ENCODE measurements around the gene DCDC2C. TPM values are rescaled to one million over a fixed set of nuclear protein-coding genes. Genes with fewer than 3 reads are reported as not detected.

DCDC2C gene
- total and polyA plus RNA-seq, 2 of the 4 experiments (the other 2 are of a cell fraction) = not detected

GRCh38 chr2:3766824-3767223, 63.4 kb downstream of the DCDC2C start:
- H2AK9ac ChIP-seq (replicated peaks; ENCODE audit: low read depth, low read length, poor library complexity) = no peak overlapping the region
- no peak overlapping the region for H3K4ac ChIP-seq (ENCODE audit: low read depth, low read length)
- ChIA-PET POLR2A (ENCODE audit: unreplicated experiment) (no interaction called here), CTCF (interaction anchor here (1.2 kb wide), 1 partner anchor 10 kb away, joined by 3 read pairs; no protein-coding TSS in a partner anchor)
- no peak overlapping the region for H2BK20ac ChIP-seq (ENCODE audit: low read depth, low read length)
- in situ Hi-C loops (cut with MboI; ENCODE audit: low sequenced_read_pairs) = no loop called here
- no peak overlapping the region for H3K4me2 ChIP-seq (ENCODE audit: low read depth, low read length)
- no peak for DNase-seq
- no peak overlapping the region for H2BK15ac ChIP-seq (ENCODE audit: low read depth, low read length)
- no peaks in the 10 kb centered on the region for H3K79me1 ChIP-seq (ENCODE audit: low read depth in 1 of 2, low read length in 2 of 2)
- dilution Hi-C loops (cut with HindIII; ENCODE audit: low sequenced_read_pairs, unreplicated experiment) = no loop called here
- no peak overlapping the region for H2BK120ac ChIP-seq (ENCODE audit: low read depth, low read length)
- no peaks in the 10 kb centered on the region for H3K27me3 ChIP-seq (ENCODE audit: control insufficient read depth, insufficient read depth, low read length)
- no peaks in the 10 kb centered on the region for H3K9me1 ChIP-seq (ENCODE audit: insufficient read depth, low read length)
- ATAC-seq (ENCODE audit: low read depth) = no peak
- no peak overlapping the region for H3K18ac ChIP-seq (ENCODE audit: low read depth, low read length)
- no peak overlapping the region for H4K5ac ChIP-seq (ENCODE audit: low read depth, low read length)
- H3K23ac ChIP-seq (ENCODE audit: low read depth, low read length) = no peak overlapping the region
- H2AK5ac ChIP-seq (ENCODE audit: low read depth, low read length) = no peak overlapping the region
- no peak overlapping the region for H2AFZ ChIP-seq (replicated peaks; ENCODE audit: low read length, poor library complexity)
- no peak overlapping the region for H2BK5ac ChIP-seq (ENCODE audit: low read depth, low read length, poor library complexity, severe bottlenecking)
- peaks cover 4% of the 10 kb centered on the region; the same call in 1 of the 2 replicates for H3K4me1 ChIP-seq (ENCODE audit: control insufficient read depth, insufficient read depth, low read length)
- no peak overlapping the region for H3K4me3 ChIP-seq (ENCODE audit: insufficient read depth, low read depth, low read length)
- no peak overlapping the region for H4K91ac ChIP-seq (ENCODE audit: insufficient read depth, low read depth, low read length)
- intact Hi-C loops (cut with micrococcal nuclease) = no loop called here
- no peak overlapping the region for H3K27ac ChIP-seq (ENCODE audit: insufficient read depth, low read length)
- BruUV-seq (replicated peaks) = no TSS peak
- peaks cover 4% of the 10 kb centered on the region for H3K9me3 ChIP-seq (ENCODE audit: control insufficient read depth, insufficient read depth, low read length)
- no peaks in the 10 kb centered on the region for H3K36me3 ChIP-seq (ENCODE audit: control insufficient read depth, insufficient read depth, low read length)
- H3K9ac ChIP-seq (ENCODE audit: low read depth, low read length) = no peak overlapping the region
- no peaks in the 10 kb centered on the region for H4K20me1 ChIP-seq (ENCODE audit: insufficient read depth, low read length)
- H3K56ac ChIP-seq (ENCODE audit: extremely low read depth, insufficient read depth, low read length) = no peak overlapping the region
- TF ChIP-seq BHLHE40 (IDR thresholded peaks at IDR 0.05; ENCODE audit: low read depth, low read length) = no peak
- H4K8ac ChIP-seq (ENCODE audit: low read depth in 2 of 2, low read length in 2 of 2) = no peak overlapping the region
- H3K14ac ChIP-seq (replicated peaks; ENCODE audit: low read depth, low read length) = no peak overlapping the region
- 100% methylated on average over 1 of the region's 14 CpGs; no CpG with 5 or more reads in 1 of the 2 experiments for WGBS, 2 experiments (ENCODE audit: extremely low coverage in 2 of 2, insufficient read length in 1 of 2)
